Right ventricle myocardium superior (tissue), 1 donor: ENCODE results near the gene DHRS9. TPM values are rescaled to one million over a fixed set of nuclear protein-coding genes. Genes with fewer than 3 reads are reported as not detected.

Experiments
- ATAC-seq: fragments of 200-7000 bp; cut with Tn5 transposase; one replicate; pipeline ENCODE4 v1.9.1; 2020; ENCODE audit warnings: mild to moderate bottlenecking; ENCODE audit not compliant: poor library complexity
- DNase-seq: peaks from one replicate; pipeline ENCODE4 v3.0.0-alpha.2; 2020
- intact Hi-C: fragments of 100-400 bp; cut with DNase I; formaldehyde crosslinking; loops from one replicate; pipeline ENCODE4 v1.11.2; 2022
- total RNA-seq: library from RNA; stranded (reverse); fragmentation: NEBNext Ultra II Directional; extraction: Animal tissue kit (Norgen Biotek cat#: 25700); gene quantifications from one replicate; pipeline ENCODE4 v1.2.1, GENCODE V29; 2021
- donor health status: DM: no; HTN: yes; CAD: no; lungs with severe emphysema.

DHRS9 gene
- total RNA-seq, 1 donor from 2014 or later = 1.3 TPM

DNA sequence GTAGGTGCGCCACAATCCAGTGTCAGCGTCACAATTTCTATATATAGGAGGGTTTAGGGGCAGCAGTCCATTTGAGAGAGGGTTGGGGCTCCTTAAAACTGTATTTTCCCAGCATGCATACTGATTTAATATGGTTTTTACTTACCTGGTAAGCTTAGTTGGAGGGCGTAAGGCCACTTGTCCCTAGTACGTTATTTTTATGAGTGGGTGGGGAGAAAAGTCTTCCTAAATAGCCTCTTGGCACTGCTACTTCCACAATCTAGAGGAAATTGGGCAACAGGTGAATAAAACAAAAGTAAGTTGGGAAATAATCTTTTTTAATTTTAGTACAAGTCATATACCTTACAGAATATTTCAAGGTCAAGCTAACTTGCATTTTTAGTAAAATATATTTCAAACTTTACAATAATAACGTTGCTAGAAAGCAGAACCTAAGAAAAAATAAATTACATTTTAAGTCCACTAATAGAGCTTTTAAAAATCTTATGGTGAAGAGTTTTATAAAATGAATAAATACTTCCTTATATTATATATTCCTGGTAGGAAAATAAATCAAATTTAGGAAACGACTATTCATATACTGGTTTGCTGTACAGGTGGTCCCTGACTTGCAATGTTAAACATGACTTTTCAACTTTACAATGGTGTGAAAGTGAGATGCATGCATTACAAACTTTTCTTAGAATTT lies 20.9 kb downstream of the DHRS9 start:
- intact Hi-C loops = no loop called here
- no peak for ATAC-seq
- no peak for DNase-seq

DNA sequence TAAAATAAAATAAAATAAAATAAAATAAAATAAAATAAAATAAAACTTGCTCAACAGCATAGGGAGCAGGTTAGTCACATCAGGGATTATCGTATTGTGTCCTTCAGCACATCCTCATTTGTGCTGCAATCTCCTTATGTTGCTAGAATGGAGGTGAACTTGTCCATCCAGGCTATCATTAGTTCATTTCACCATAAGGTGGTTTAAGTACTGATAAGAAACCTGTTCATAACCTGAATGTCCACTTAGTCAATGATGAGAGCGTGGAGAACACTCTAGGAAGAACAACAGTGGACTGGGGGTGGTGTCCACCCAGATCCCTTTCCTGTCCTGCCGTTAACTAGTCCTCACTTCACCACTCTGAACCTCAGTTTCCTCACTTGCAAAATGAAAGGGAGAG lies 21.9 kb downstream of the DHRS9 start:
- DNase-seq (no peak), ATAC-seq (no peak)
- intact Hi-C loops = no loop called here

DNA sequence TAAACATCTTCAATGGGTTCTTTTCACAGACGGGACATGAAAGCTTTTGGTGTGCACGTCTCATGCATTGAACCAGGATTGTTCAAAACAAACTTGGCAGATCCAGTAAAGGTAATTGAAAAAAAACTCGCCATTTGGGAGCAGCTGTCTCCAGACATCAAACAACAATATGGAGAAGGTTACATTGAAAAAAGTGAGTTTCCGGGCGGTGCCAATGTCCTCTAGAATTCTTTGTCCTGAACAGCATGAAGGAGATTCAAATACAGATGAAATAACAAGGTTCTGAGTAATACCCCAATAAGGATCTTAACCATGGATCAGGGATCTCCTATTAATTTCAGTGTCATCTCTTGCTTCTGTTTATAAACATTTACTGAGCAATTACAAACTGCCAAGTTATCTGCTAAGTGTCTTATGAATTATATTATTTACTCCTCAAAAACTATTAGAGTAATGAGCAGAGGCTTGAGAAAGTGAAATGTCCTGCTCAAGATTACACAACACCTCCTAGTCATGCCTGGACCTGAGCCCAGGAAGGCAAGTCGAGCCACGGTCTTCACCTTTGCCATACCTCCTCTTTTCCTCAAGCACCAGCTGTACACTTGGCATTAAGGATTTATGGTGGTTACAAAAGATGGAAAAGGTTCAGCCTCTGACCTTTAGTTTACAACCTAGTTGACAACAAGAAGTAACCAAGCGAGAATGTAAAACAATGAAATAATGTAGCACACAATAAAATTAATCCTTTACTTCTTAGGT lies 22.6 kb downstream of the DHRS9 start:
- intact Hi-C loops = no loop called here
- peak; percentile 34 for ATAC-seq
- no peak for DNase-seq

DNA sequence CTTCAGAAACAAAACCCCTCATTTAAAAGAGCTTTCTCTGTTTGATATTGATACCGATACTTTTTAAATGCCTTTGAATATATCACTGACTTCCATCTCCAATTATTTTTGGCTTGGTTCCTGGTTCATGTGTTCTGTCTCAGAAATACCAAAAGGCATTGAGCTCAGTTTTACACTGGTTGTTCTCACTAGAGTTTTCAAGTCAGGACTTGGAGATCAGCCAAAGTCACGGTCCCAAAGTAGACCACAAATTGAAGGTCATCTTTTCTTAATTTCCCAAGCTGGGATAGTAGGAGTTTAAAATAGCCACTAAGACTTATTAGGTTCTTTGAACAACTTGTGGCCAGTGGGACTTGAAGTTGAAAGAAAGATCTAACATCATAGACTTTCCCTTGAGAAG lies 24.2 kb downstream of the DHRS9 start:
- DNase-seq (no peak), ATAC-seq (peak; percentile 43)
- intact Hi-C loops = no loop called here

DNA sequence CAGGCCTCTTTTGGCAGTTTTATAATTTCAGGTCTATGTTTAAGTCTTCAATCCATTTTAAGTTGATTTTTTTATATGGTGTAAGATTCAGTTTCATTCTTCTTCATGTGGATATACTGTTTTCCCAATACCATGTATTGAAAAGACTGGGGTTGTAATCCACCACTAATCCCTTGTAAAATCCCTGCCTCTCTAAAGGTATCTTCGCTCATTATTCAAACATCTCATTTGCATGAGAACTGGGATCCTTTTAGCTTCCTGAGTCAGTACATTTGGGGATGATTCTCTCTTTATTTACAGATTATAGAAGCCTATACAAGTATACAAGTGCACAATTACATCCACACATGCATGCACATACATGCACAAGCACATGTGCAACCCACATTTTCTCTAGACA lies 25.3 kb downstream of the DHRS9 start:
- no peak for ATAC-seq
- intact Hi-C loops = no loop called here
- DNase-seq = no peak

DNA sequence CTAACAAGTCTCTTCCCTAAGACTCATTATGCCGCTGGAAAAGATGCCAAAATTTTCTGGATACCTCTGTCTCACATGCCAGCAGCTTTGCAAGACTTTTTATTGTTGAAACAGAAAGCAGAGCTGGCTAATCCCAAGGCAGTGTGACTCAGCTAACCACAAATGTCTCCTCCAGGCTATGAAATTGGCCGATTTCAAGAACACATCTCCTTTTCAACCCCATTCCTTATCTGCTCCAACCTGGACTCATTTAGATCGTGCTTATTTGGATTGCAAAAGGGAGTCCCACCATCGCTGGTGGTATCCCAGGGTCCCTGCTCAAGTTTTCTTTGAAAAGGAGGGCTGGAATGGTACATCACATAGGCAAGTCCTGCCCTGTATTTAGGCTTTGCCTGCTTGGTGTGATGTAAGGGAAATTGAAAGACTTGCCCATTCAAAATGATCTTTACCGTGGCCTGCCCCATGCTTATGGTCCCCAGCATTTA lies 26.3 kb downstream of the DHRS9 start:
- DNase-seq = no peak
- peak; percentile 41 for ATAC-seq
- intact Hi-C loops = no loop called here

DNA sequence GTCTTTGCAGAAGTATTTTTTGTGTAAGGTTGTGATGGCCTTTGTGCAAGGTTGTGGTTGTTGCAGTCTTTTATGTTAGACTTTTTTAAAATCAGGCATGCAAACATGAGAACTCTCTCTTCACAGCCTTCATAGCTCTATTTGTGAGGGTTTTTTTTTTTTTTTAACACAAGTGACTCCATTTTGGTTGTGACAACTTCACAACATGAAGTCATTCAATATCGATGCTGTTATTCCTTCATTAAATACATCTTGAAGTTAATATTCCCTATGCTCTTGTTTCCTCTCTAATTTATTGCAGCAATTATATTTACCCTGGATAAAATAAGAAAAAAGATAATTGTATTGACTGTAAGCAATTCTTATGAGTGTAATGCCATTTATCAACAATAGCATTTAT lies 35.5 kb downstream of the DHRS9 start:
- intact Hi-C loops = loop anchor here (5.0 to 10.0 kb wide), 2 partner anchors 42 to 120 kb away; no protein-coding TSS in a partner anchor
- DNase-seq = no peak
- no peak for ATAC-seq

DNA sequence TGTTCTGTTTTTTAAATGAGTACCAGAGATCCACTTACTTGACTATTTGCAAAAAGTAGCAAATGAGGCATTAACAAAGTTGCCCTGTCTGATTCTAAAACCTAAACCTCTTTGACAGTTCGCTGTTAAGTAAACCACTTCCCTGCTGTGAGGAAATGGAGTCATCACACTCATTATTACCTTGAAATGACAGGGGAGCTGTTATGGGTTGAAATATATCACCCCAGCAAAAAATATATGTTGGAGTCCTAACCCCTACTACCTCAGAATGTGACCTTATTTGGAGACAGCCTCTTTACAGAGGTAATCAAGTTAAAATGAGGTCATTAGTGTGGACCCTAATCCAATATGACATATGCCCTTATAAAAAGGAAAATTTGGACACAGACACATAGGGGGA lies 36.1 kb downstream of the DHRS9 start:
- DNase-seq (no peak), ATAC-seq (no peak)
- intact Hi-C loops = loop anchor here (5.0 to 10.0 kb wide), 2 partner anchors 42 to 119 kb away; no protein-coding TSS in a partner anchor

DNA sequence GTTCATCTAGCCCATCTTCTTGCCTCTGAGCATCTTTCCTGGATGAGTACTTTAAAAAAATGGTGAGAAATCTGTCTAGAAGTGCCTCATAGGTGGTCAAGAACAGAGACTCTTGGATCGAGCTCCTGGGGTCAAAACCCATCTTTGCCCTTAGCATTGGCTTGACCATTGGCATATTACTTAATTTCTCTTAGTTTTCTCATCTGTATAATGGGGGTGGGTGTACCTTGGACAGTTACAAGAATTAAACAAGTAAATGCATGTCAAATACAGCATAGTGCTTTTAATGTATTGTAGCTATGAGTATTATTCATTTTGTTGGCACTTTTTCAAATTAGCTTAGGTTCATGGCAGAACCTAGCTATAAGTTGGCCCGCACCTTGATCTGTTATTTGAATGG lies 36.8 kb downstream of the DHRS9 start:
- DNase-seq = no peak
- no peak for ATAC-seq
- intact Hi-C loops = loop anchor here (5.0 to 10.0 kb wide), 2 partner anchors 41 to 119 kb away; no protein-coding TSS in a partner anchor

DNA sequence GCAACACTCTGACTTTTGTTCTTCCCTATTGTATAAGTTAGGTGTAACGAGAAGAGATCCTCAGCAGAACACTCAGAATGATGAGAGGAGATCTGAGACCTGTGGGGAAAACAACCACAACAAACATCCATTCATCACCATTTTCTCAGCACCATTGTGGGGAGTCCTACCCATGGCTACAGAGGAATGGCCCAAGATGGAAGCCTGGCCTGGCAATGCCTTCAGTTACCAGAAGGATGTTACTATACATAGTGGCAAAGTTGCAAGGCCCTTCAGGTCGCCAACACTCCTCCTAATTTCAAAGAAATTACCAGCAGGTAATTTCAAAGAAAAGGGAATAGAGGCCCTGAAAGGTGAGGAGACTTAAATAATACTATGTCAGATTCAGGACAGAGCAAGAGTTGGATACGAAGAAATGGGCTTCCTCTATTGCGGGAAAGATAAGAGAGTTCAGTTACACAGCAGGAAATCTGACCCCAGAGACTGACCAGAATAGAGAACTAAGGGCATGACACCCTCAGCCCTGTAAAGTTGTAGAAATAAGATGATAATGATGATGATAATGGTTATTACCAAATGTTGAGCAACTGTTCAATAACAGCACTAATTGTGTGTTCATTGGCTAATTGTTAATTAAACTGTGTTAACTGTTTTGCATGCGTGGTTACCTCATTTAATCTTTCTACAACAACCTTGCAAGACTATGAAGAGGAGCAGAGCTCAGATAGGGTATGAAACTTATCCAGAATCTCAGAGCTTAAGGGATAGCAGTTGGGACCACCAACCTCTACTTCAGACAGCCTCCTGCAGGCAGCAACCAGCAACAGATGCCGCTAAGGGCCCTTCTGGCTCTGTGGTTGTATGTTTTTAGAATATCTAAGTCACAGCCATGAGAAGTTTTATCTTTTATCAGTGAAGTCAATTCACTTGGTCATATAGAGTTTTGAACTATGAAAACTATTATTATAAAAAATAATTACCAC lies 37.5 kb downstream of the DHRS9 start:
- ATAC-seq (no peak), DNase-seq (no peak)
- intact Hi-C loops = loop anchor here (5.0 to 10.0 kb wide), 2 partner anchors 40 to 118 kb away; no protein-coding TSS in a partner anchor

DNA sequence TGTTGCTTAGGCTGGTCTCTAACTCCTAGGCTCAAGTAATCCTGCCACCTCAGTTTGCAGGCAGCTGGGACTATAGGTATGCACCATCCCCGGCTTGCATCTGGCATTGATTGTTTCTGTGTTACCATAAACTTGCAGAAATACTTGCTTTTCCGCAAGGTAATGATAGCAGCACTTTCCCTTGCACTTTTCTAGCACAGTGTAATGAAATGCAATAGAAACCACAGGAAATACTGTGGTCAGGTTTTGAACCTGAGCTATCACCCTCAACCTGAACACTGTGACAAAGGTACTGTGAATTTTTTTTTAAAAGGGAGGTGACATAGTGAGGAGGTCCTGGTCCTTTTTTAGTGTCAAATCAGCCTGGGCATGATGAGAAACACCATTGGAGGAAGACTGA lies 38.3 kb downstream of the DHRS9 start:
- ATAC-seq = no peak
- no peak for DNase-seq
- intact Hi-C loops = loop anchor here (5.0 to 10.0 kb wide), 2 partner anchors 40 to 117 kb away; no protein-coding TSS in a partner anchor

DNA sequence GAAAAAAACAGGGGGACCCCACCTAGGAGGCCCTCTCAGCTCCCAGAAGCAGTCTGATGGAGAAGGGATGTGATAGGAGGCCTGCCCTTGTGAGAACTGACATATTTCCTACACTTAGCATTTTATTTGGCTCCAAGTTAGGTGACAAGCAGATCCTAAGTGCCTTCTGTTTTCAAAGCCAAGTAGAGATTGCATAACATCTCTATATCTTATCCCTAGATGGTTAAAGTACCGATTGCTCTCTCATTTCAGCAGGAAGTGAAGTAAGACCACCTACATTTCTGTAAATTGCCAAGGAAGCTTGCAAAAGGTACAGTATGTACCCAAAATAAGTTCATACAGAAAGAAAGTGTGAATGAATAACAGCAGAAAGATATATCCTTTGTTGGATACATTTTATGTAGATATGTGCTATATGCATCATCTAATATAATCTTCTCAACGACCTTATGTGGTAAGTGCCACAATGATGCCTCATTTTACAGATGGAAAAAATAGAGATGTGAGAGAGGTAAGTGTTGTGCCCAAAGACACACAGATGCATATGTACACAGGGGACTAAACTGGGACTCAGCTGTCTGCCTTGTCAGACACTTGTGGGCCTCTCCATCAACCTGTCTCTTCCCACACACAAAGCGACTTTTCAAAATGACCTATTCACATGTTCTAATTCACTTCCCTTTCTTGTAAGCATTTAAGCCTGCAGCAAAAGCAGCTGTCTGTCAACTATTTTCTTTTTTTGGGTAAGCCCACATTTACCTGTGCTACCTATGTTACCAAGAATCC lies 38.9 kb downstream of the DHRS9 start:
- ATAC-seq (no peak), DNase-seq (no peak)
- intact Hi-C loops = loop anchor here (5.0 to 10.0 kb wide), 2 partner anchors 39 to 117 kb away; no protein-coding TSS in a partner anchor

DNA sequence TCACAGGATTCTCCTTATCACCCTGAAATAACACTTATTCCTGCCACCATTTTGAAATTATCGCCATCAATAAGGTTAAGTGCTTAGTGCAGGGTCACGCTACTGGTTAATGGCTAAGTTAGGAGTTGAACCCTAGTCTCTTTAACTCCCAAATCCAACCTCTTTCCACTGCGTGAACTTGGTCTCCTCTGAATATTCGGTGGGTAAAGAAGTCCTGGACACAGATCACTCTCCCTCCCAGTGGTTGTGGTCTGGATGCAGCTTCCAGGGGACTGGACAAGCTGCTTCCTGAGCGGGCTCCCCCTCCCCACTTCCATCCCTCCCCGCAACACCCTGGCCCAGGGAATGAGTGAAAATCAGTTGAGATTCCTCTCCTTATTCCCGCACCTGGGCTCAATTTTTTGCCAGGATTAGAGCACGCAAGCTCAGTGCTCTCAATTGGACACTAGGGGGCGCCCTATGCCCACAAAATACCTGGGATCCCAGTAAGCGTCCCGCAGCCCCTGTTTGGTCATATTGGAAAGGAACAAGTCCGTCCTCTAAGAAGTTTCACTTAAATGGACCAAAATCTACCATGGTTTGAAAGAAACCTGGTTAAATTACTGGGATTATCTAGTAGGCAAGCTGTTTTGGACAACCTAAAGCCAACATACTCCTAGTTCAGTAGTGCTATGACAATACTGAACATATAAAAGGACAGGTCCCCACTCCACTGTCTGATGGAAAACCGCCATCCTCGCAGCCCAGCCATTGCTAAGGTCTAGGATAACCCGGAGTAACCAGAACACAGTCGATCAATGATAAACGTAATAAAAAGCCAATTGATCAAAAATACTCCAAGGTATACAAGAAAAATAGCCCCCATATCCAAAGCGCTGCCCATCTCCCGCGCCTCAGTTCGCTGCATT lies 40.4 kb downstream of the DHRS9 start:
- ATAC-seq = peak; percentile 95
- intact Hi-C loops = loop anchor here (5.0 to 10.0 kb wide), 2 partner anchors 38 to 115 kb away; no protein-coding TSS in a partner anchor
- DNase-seq = peak; percentile 83

DNA sequence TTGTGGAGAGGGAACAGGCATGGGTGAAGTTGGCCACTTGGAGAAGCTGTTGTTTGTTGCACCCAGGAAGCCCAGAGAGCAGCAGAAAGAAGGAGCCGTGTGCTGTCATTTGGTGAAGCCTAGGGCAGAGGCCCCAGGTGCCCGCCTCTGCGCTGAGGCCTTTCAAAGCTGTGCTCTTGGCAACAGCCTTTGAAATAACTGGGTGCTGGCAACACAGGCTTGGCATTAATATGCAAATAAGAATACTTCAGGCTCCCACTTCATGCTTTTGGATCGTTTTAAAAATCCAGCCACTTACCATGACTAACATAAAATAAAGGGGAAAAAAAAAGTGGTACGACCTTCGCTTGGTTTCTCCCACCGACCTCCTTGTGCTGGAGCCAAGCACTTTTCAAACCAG lies 41.1 kb downstream of the DHRS9 start:
- ATAC-seq (no peak), DNase-seq (no peak)
- intact Hi-C loops = no loop called here

DNA sequence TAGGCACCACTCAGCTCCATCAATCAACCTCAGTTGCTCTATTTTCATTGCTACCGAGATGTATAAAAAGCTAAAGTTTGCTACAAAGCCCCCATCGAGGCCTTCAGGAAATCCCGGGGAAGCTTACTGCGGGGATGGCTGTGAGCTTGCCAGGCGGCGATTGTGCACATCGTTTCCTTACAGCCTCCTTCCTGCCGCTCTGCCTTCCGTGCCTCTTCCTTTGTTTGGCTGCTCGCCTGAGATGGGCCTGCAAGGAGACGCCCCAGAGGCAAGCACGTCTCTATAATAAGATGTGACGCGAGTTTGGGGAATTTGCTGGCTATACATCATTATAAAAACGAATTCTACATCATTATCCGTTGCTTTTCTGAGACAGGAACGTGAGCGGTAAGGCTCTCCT lies 41.6 kb downstream of the DHRS9 start:
- ATAC-seq = no peak
- DNase-seq = no peak
- intact Hi-C loops = no loop called here

DNA sequence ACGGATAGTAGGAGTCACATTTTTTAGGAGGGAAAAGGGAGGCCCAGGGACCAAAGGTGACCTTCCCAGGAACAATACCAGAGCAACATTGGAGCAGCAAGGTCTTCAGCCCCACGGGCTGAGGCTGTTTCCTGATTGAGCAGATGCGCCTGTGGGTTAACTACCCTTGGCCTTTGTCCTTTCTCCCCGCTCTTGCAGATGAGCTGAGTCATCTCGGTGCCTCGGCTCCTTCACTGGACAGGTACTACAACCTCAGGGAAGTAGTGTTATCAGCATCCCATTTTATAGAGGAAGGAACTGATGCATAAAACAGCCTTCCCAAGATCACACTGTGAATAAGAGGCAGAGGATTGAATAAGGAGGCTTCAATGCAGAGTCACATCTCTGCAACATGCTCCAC lies 43.5 kb downstream of the DHRS9 start:
- intact Hi-C loops = no loop called here
- ATAC-seq (no peak), DNase-seq (no peak)

DNA sequence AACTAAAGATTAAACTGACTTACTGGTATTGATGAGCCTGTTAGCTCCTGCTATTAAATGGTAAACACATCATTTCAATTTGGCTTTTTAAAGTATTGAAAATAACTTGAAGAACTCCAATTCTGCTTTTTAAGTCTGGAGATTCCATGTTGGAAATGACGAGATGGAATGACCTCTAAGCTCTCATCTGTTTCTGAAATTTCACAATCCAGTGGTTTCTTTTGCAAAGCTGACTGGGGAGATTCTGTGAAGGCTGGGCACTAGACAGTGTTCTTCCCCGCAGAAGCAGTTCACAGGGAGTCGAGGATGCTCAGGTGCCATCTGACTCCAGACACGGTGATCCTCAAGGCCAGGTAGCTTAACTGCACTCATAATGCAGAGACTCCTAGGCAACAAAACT lies 44.7 kb downstream of the DHRS9 start:
- ATAC-seq (no peak), DNase-seq (no peak)
- intact Hi-C loops = no loop called here
